Caco-2 (cell line): Measurements from ENCODE around the gene UBE2L3. TPM values are rescaled to one million over a fixed set of nuclear protein-coding genes. Genes with fewer than 3 reads are reported as not detected.

Source experiments
- BruUV-seq: library from RNA; stranded (reverse); fragments of 400-500 nt; replicated peaks from 2 replicates; lab custom pipeline; 2021; lab: Mats Ljungman, UMichigan
- CTCF ChIA-PET: fragments of 300-600 bp; sonication (Branson Sonifier 250); formaldehyde crosslinking; loops from one replicate; lab custom pipeline; 2022; ENCODE audit warnings: antibody characterized with exemption; lab: Charles Lee
- POLR2A ChIA-PET: fragments of 300-600 bp; sonication (Branson Sonifier 250); formaldehyde crosslinking; loops from one replicate; lab custom pipeline; 2022; ENCODE audit warnings: antibody characterized with exemption; lab: Charles Lee
- DNase-seq, 2 experiments: peaks; one replicate each; pipeline versions ENCODE4 v3.0.0 to v3.0.0-alpha.2; 2020 to 2022
- H3K27me3 ChIP-seq: replicated peaks from 2 replicates; pipeline ENCODE4 v1.6.0; 2011; ENCODE audit warnings: low read length; ENCODE audit not compliant: control insufficient read depth, insufficient read depth
- H3K36me3 ChIP-seq: 2 replicates; pipeline ENCODE4 v1.5.1; 2011; ENCODE audit warnings: low read length; ENCODE audit not compliant: control insufficient read depth, insufficient read depth
- H3K4me1 ChIP-seq: fragments of 250-450 bp; sonication (Bioruptor Pico); 2 replicates; pipeline ENCODE4 v1.5.1; 2020; ENCODE audit warnings: mild to moderate bottlenecking
- H3K4me3 ChIP-seq: 2 replicates; pipeline ENCODE4 v1.5.1; 2011; ENCODE audit warnings: low read depth, mild to moderate bottlenecking, control low read depth, low read length
- H3K9me3 ChIP-seq: fragments of 250-450 bp; sonication (Bioruptor Pico); 2 replicates; pipeline ENCODE4 v1.5.1; 2020; ENCODE audit warnings: mild to moderate bottlenecking, moderate library complexity
- H3K27ac Mint-ChIP-seq: one replicate; pipeline ENCODE4 v1.8.0; 2022; ENCODE audit warnings: mixed read lengths; ENCODE audit not compliant: unreplicated experiment
- H3K27me3 Mint-ChIP-seq: one replicate; pipeline ENCODE4 v1.8.0; 2022; ENCODE audit warnings: mixed read lengths; ENCODE audit not compliant: insufficient read depth, unreplicated experiment
- H3K36me3 Mint-ChIP-seq: one replicate; pipeline ENCODE4 v1.8.0; 2022; ENCODE audit warnings: mild to moderate bottlenecking, mixed read lengths; ENCODE audit not compliant: insufficient read depth, unreplicated experiment
- H3K4me1 Mint-ChIP-seq: one replicate; pipeline ENCODE4 v1.8.0; 2022; ENCODE audit warnings: low read depth, mixed read lengths; ENCODE audit not compliant: unreplicated experiment
- H3K4me3 Mint-ChIP-seq: one replicate; pipeline ENCODE4 v1.8.0; 2022; ENCODE audit warnings: mild to moderate bottlenecking, moderate library complexity, mixed read lengths; ENCODE audit not compliant: unreplicated experiment
- H3K9me3 Mint-ChIP-seq: one replicate; pipeline ENCODE4 v1.8.0; 2022; ENCODE audit warnings: mixed read lengths; ENCODE audit not compliant: unreplicated experiment
- CTCF ChIP-seq, 2 experiments: fragments of 200-600 bp in 1 of 2; IDR thresholded peaks; 1 replicate in 1 of 2; 2 replicates in 1 of 2; pipeline versions ENCODE4 v1.5.1 to v1.8.0; 2011 to 2022; ENCODE audit warnings: antibody characterized with exemption in 1 of 2, control low read depth in 1 of 2, inconsistent platforms in 1 of 2, low read depth in 1 of 2, low read length in 1 of 2, mild to moderate bottlenecking in 1 of 2, moderate library complexity in 1 of 2; ENCODE audit not compliant: insufficient read depth in 1 of 2, severe bottlenecking in 1 of 2, unreplicated experiment in 1 of 2
- intact Hi-C: fragments of 100-400 bp; cut with micrococcal nuclease; formaldehyde crosslinking; loops from one replicate; pipeline ENCODE4 v1.10.0; 2022; ENCODE audit not compliant: unreplicated experiment
- total RNA-seq: library from RNA; stranded (reverse); gene quantifications from 2 replicates; pipeline ENCODE4 v1.2.3, GENCODE V29; 2022

The UBE2L3 gene
- total RNA-seq, 1 experiment from 2014 or later = 63.4 TPM

- Histone ChIP-seq H3K27me3 (no peaks in the 10 kb centered on the region), H3K9me3 (no peaks in the 10 kb centered on the region), H3K36me3 (peaks cover 2% of the 10 kb centered on the region; the same call in 1 of the 2 replicates), H3K4me3 (no peak overlapping the region), H3K4me1 (peaks cover 54% of the 10 kb centered on the region)
- Mint-ChIP-seq H3K36me3 (peaks cover 15% of the 10 kb centered on the region), H3K27ac (no peak overlapping the region), H3K4me3 (no peak overlapping the region), H3K27me3 (no peaks in the 10 kb centered on the region), H3K4me1 (peaks cover 31% of the 10 kb centered on the region), H3K9me3 (no peaks in the 10 kb centered on the region)
- CTCF ChIA-PET = no interaction called here
- TF ChIP-seq CTCF (IDR thresholded peaks at IDR 0.05; ENCODE audit: insufficient read depth in 1 of 2, low read depth in 1 of 2, low read length in 1 of 2, severe bottlenecking in 1 of 2, unreplicated experiment in 1 of 2) = no peak
- DNase-seq = no peak
- intact Hi-C loops = no loop called here
- BruUV-seq = no TSS peak
- POLR2A ChIA-PET = no interaction called here
Measured at GRCh38 chr22:21570398-21570797, 2.9 kb downstream of the UBE2L3 start.

GRCh38 chr22:21571679-21572078, 4.2 kb downstream of the UBE2L3 start:
- Mint-ChIP-seq H3K27ac (no peak overlapping the region), H3K4me1 (peaks cover 31% of the 10 kb centered on the region), H3K9me3 (no peaks in the 10 kb centered on the region), H3K36me3 (peaks cover 23% of the 10 kb centered on the region), H3K27me3 (no peaks in the 10 kb centered on the region), H3K4me3 (no peak overlapping the region)
- Histone ChIP-seq H3K4me3 (no peak overlapping the region), H3K36me3 (peaks cover 2% of the 10 kb centered on the region; the same call in 1 of the 2 replicates), H3K27me3 (no peaks in the 10 kb centered on the region), H3K9me3 (no peaks in the 10 kb centered on the region), H3K4me1 (peaks cover 54% of the 10 kb centered on the region)
- DNase-seq = no peak
- POLR2A ChIA-PET = no interaction called here
- no TSS peak for BruUV-seq
- TF ChIP-seq CTCF (IDR thresholded peaks at IDR 0.05; ENCODE audit: insufficient read depth in 1 of 2, low read depth in 1 of 2, low read length in 1 of 2, severe bottlenecking in 1 of 2, unreplicated experiment in 1 of 2) = no peak
- CTCF ChIA-PET = no interaction called here
- intact Hi-C loops = no loop called here

- intact Hi-C loops = no loop called here
- Histone ChIP-seq H3K9me3 (no peaks in the 10 kb centered on the region), H3K36me3 (peaks cover 2% of the 10 kb centered on the region; the same call in 1 of the 2 replicates), H3K4me1 (peaks cover 62% of the 10 kb centered on the region), H3K4me3 (no peak overlapping the region), H3K27me3 (no peaks in the 10 kb centered on the region)
- Mint-ChIP-seq H3K9me3 (no peaks in the 10 kb centered on the region), H3K4me3 (peak overlapping the region; percentile 61), H3K4me1 (peaks cover 32% of the 10 kb centered on the region), H3K27me3 (no peaks in the 10 kb centered on the region), H3K36me3 (peaks cover 34% of the 10 kb centered on the region), H3K27ac (peak overlapping the region; percentile 43)
- DNase-seq = no peak
- no peak for TF ChIP-seq CTCF (IDR thresholded peaks at IDR 0.05; ENCODE audit: insufficient read depth in 1 of 2, low read depth in 1 of 2, low read length in 1 of 2, severe bottlenecking in 1 of 2, unreplicated experiment in 1 of 2)
- BruUV-seq = no TSS peak
- POLR2A ChIA-PET = no interaction called here
- CTCF ChIA-PET = interaction anchor here (1.3 to 1.5 kb wide), 3 partner anchors 56 to 73 kb away, joined by 4 to 6 read pairs (median 5); partner anchors contain the start of gene YDJC
Measured at GRCh38 chr22:21573293-21573734, 5.8 kb downstream of the UBE2L3 start.
